PC-3 (cell line): Measurements from ENCODE around the gene PALM2AKAP2.

Experiments
- CTCF ChIP-seq: fragments of 300-600 bp; sonication (generic); conservative IDR thresholded peaks from 2 replicates; pipeline ENCODE4 v1.5.1; 2017; ENCODE audit warnings: antibody characterized with exemption, low read depth, mild to moderate bottlenecking, low read length
- EZH2 ChIP-seq: fragments of 300-600 bp; sonication (generic); IDR thresholded peaks from one replicate; pipeline ENCODE4 v1.6.1; 2017; ENCODE audit warnings: antibody characterized with exemption, mild to moderate bottlenecking, low read length; ENCODE audit not compliant: unreplicated experiment
- EZH2phosphoT487 ChIP-seq: fragments of 300-600 bp; sonication (generic); IDR thresholded peaks from 2 replicates; pipeline ENCODE4 v1.6.1; 2018; ENCODE audit warnings: mild to moderate bottlenecking, antibody characterized with exemption, low read length, borderline replicate concordance

GRCh38 chr9:109821711-109822110 is 41.7 kb downstream of the PALM2AKAP2 start:
- TF ChIP-seq CTCF (no peak), EZH2 (no peak), EZH2phosphoT487 (no peak)
